Suppressor macrophage treated with lipopolysaccharide for 1 hour (primary cell): ENCODE measurements around the gene CDC5L.
A peak's percentile ranks its signal among the peaks of the same experiment; 100 is the strongest.
"Not testable (repeated sequence)": the region's sequence is repeated elsewhere in the genome, so short reads cannot be mapped to it uniquely, and the experiment has no call there.

Experiments
- DNase-seq, 3 donors: peaks; one replicate each; pipeline ENCODE4 v3.0.0-alpha.2; 2020 to 2022

CDC5L gene

GRCh38 chr6:44387346-44388134 is at the start of gene CDC5L:
Gene CDC5L, plus strand, starts transcription at chr6:44387706. Its CDS starts 118 bp downstream, at chr6:44387824.
- DNase-seq: peak; percentile 96 to 99 (median 99)

- peak; percentile 80 to 88 (median 82) for DNase-seq
Observed at GRCh38 chr6:44338228-44339122, 49.0 kb upstream of the CDC5L start.

GRCh38 chr6:44339301-44339700 is 48.2 kb upstream of the CDC5L start:
- DNase-seq: no peak

GRCh38 chr6:44339763-44340625 is 47.5 kb upstream of the CDC5L start:
- DNase-seq: peak; percentile 63 to 67 (median 65)

- no peak for DNase-seq
Observed at GRCh38 chr6:44341095-44341890, 46.2 kb upstream of the CDC5L start.

- DNase-seq: peak; percentile 40 to 50 (median 41)
Observed at GRCh38 chr6:44342052-44342451, 45.5 kb upstream of the CDC5L start.

GRCh38 chr6:44342489-44342888 is 45.0 kb upstream of the CDC5L start, which contains the start of gene SPATS1:
Gene SPATS1, plus strand, starts transcription at chr6:44342650. Its CDS starts 446 bp downstream, at chr6:44343096.
- DNase-seq: peak in 2 of 3 donors; percentile 38 to 57

- DNase-seq: not testable (repeated sequence)
Observed at GRCh38 chr6:44346818-44347217, 40.7 kb upstream of the CDC5L start.

GRCh38 chr6:44349904-44350649 is 37.4 kb upstream of the CDC5L start:
- peak; percentile 64 to 68 (median 64) for DNase-seq

- not testable (repeated sequence) for DNase-seq
Observed at GRCh38 chr6:44350650-44350994, 36.9 kb upstream of the CDC5L start.

- DNase-seq: no peak
Observed at GRCh38 chr6:44352259-44352658, 35.2 kb upstream of the CDC5L start.

GRCh38 chr6:44353336-44353735 is 34.2 kb upstream of the CDC5L start:
- DNase-seq: no peak

- no peak for DNase-seq
Observed at GRCh38 chr6:44355640-44356039, 31.9 kb upstream of the CDC5L start.

- DNase-seq: peak; percentile 25 to 41 (median 34)
Observed at GRCh38 chr6:44356487-44356886, 31.0 kb upstream of the CDC5L start.

GRCh38 chr6:44359973-44360372 is 27.5 kb upstream of the CDC5L start:
- no peak for DNase-seq

GRCh38 chr6:44361947-44362346 is 25.6 kb upstream of the CDC5L start:
- no peak for DNase-seq

- no peak for DNase-seq
Observed at GRCh38 chr6:44363377-44363926, 24.1 kb upstream of the CDC5L start.

- DNase-seq: no peak
Observed at GRCh38 chr6:44366781-44367180, 20.7 kb upstream of the CDC5L start.

- DNase-seq: peak; percentile 56 to 73 (median 65)
Observed at GRCh38 chr6:44367681-44368080, 19.8 kb upstream of the CDC5L start.

GRCh38 chr6:44373051-44373450 is 14.5 kb upstream of the CDC5L start:
- no peak for DNase-seq

GRCh38 chr6:44373787-44374186 is 13.7 kb upstream of the CDC5L start:
- no peak for DNase-seq
